Cortex of kidney (tissue), 1 donor: Measurements from ENCODE around the gene PLCL1.
"Not testable (repeated sequence)": the region's sequence is repeated elsewhere in the genome, so short reads cannot be mapped to it uniquely, and the experiment has no call there.

Experiments used
- DNase-seq: peaks from one replicate; lab custom pipeline; 2025; lab: John Stamatoyannopoulos, UW

PLCL1 gene

GRCh38 chr2:198000417-198000816 is 196.0 kb downstream of the PLCL1 start:
- no peak for DNase-seq

GRCh38 chr2:198004173-198004572 is 199.8 kb downstream of the PLCL1 start:
- DNase-seq: no peak

GRCh38 chr2:198004921-198005829 is 200.8 kb downstream of the PLCL1 start:
- DNase-seq: no peak

GRCh38 chr2:198006733-198007132 is 202.3 kb downstream of the PLCL1 start:
- DNase-seq: no peak

- no peak for DNase-seq
These were observed 203.8 kb downstream of the PLCL1 start for GRCh38 chr2:198008230-198008629.

GRCh38 chr2:198012025-198012424 is 207.6 kb downstream of the PLCL1 start:
- DNase-seq: no peak

GRCh38 chr2:198016243-198016642 is 211.8 kb downstream of the PLCL1 start:
- DNase-seq: no peak

GRCh38 chr2:198017068-198017467 is 212.7 kb downstream of the PLCL1 start:
- no peak for DNase-seq

- no peak for DNase-seq
These were observed 224.6 kb downstream of the PLCL1 start for GRCh38 chr2:198028955-198029354.

- not testable (repeated sequence) for DNase-seq
These were observed 225.2 kb downstream of the PLCL1 start for GRCh38 chr2:198029576-198029975.

GRCh38 chr2:198033626-198034025 is 229.2 kb downstream of the PLCL1 start:
- DNase-seq: no peak

- DNase-seq: no peak
These were observed 231.9 kb downstream of the PLCL1 start for GRCh38 chr2:198036029-198036879.

GRCh38 chr2:198040835-198041234 is 236.4 kb downstream of the PLCL1 start:
- no peak for DNase-seq

- DNase-seq: no peak
These were observed 237.8 kb downstream of the PLCL1 start for GRCh38 chr2:198042189-198042588.

- DNase-seq: no peak
These were observed 240.4 kb downstream of the PLCL1 start for GRCh38 chr2:198044777-198045176.

GRCh38 chr2:198045227-198045626 is 240.8 kb downstream of the PLCL1 start:
- DNase-seq: no peak

GRCh38 chr2:198052741-198053140 is 248.3 kb downstream of the PLCL1 start:
- DNase-seq: no peak

- DNase-seq: no peak
These were observed 248.8 kb downstream of the PLCL1 start for GRCh38 chr2:198053148-198053547.

GRCh38 chr2:198053776-198054175 is 249.4 kb downstream of the PLCL1 start:
- no peak for DNase-seq

GRCh38 chr2:198054299-198054698 is 249.9 kb downstream of the PLCL1 start:
- no peak for DNase-seq

- no peak for DNase-seq
These were observed 251.3 kb downstream of the PLCL1 start for GRCh38 chr2:198055716-198056115.

GRCh38 chr2:198056836-198057235 is 252.4 kb downstream of the PLCL1 start:
- no peak for DNase-seq

GRCh38 chr2:198059800-198060199 is 255.4 kb downstream of the PLCL1 start:
- no peak for DNase-seq
